ENCODE data around the gene LINGO1. TPM values are rescaled to one million over a fixed set of nuclear protein-coding genes. Genes with fewer than 3 reads are reported as not detected.

Gene LINGO1
- total and polyA plus RNA-seq, 9 of the 15 experiments (the other 6 are each of a cell fraction or from before 2014, with no cell fraction given), result 0.07 to 15.3 (median 2.1) TPM

DNA sequence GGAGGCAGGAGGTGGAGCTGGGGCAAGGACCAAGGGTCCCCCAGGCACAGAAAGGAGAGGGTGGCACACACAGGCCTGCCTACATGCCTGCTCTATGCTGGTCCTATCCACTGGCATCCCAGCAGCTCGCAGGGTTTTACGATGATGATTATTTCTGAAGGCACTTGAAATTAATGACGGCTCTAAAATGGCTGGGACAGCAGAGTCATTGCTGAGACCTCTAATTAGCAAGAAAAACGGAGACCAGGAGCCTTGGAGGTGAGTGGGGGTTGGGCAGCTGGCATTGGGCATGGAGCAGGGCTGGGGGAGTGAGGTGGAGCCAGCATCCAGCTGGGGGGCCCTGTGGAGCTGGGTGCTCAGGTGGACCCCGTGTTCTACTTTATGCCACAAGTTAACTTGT lies 3.5 kb upstream of the LINGO1 start:
- CTCF ChIA-PET (ENCODE audit: low intra/inter-chr PET ratio), result interaction anchor here (1.1 kb wide), 1 partner anchor 185 kb away, joined by 3 read pairs; no protein-coding TSS in a partner anchor

More for the DNA sequence above, 3.5 kb upstream of the LINGO1 start:
- POLR2A ChIA-PET, result interaction anchor here (0.6 to 1.3 kb wide), 4 partner anchors 36 to 916 kb away, joined by 3 to 4 read pairs (median 4); no protein-coding TSS in a partner anchor
- no TSS peak for BruUV-seq (replicated peaks)
- Histone ChIP-seq H3K4me1 (replicated peaks in 1 of 2; ENCODE audit: control insufficient read depth in 2 of 2, insufficient read depth in 2 of 2, low read length in 2 of 2) (peaks cover 7 to 35% of the 10 kb centered on the region in 2 experiments; a peak in 4 of 5 replicates), H3K4me2 (ENCODE audit: insufficient read depth, low read length) (no peak overlapping the region), H2AFZ (ENCODE audit: low read depth, low read length) (no peak overlapping the region), H3K79me2 (ENCODE audit: control insufficient read depth, insufficient read depth, low read length) (peaks cover 10% of the 10 kb centered on the region), H4K20me1 (replicated peaks; ENCODE audit: control insufficient read depth, insufficient read depth, low read length) (0 out of 2 replicates have a peak, but pooled peaks cover 6% of the 10 kb centered on the region), H3K4me3 (no peak overlapping the region), H3K36me3 (ENCODE audit: control insufficient read depth, insufficient read depth, low read length) (no peaks in the 10 kb centered on the region), H3K9me1 (ENCODE audit: control insufficient read depth, insufficient read depth, low read length) (peaks cover 4% of the 10 kb centered on the region), H3K9me3 (replicated peaks; ENCODE audit: control insufficient read depth, insufficient read depth, low read depth, low read length) (no peaks in the 10 kb centered on the region), H3K27ac (ENCODE audit: extremely low read depth, low read depth, low read length) (no peak overlapping the region), H3K27me3 (ENCODE audit: control insufficient read depth in 2 of 2, insufficient read depth in 2 of 2, low read length in 2 of 2) (peaks cover 18 to 56% of the 10 kb centered on the region in 2 experiments; a peak in 4 of 5 replicates), H3K9ac (ENCODE audit: insufficient read depth in 1 of 2, low read depth in 2 of 2, low read length in 2 of 2) (peak overlapping the region in 1 of 2 experiments; percentile 51; a peak in 1 of 4 replicates)
- FAIRE-seq (no peak), ATAC-seq (no peak), DNase-seq (ENCODE audit: extremely low read depth in 1 of 4, low spot score in 3 of 4) (no peak)
- intact Hi-C loops (cut with micrococcal nuclease) (no loop called here), in situ Hi-C loops (cut with MboI) (no loop called here)
- TF ChIP-seq RBM15 (IDR thresholded peaks at IDR 0.05; ENCODE audit: insufficient read depth, low read length) (no peak), YY1 (IDR thresholded peaks at IDR 0.05; ENCODE audit: borderline replicate concordance in 1 of 3, control insufficient read depth in 1 of 3, extremely low read depth in 1 of 3, insufficient read depth in 3 of 3, insufficient read length in 1 of 3, insufficient replicate concordance in 2 of 3, low read depth in 1 of 3, low read length in 2 of 3) (no peak), CBFA2T2 (conservative IDR thresholded peaks at IDR 0.05) (no peak), RBM34 (IDR thresholded peaks at IDR 0.05; ENCODE audit: borderline replicate concordance, insufficient read depth, low read length) (no peak)
- TF ChIP-seq, protein P1, sequence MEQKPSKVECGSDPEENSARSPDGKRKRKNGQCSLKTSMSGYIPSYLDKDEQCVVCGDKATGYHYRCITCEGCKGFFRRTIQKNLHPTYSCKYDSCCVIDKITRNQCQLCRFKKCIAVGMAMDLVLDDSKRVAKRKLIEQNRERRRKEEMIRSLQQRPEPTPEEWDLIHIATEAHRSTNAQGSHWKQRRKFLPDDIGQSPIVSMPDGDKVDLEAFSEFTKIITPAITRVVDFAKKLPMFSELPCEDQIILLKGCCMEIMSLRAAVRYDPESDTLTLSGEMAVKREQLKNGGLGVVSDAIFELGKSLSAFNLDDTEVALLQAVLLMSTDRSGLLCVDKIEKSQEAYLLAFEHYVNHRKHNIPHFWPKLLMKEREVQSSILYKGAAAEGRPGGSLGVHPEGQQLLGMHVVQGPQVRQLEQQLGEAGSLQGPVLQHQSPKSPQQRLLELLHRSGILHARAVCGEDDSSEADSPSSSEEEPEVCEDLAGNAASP (IDR thresholded peaks at IDR 0.05), result no peak
- WGBS (ENCODE audit: insufficient coverage, low coverage, missing lambda C conversion rate), result 8% methylated on average over 4 of the region's 5 CpGs
